ENCODE results near the gene SLC2A3.

- TF ChIP-seq CTCF (IDR thresholded peaks at IDR 0.05): no peak
- TF ChIP-seq CREM (CRISPR knock-in tag; IDR thresholded peaks at IDR 0.05): no peak
- TF ChIP-seq USF2 (CRISPR knock-in tag; IDR thresholded peaks at IDR 0.05): no peak
Measured at GRCh38 chr12:7984900-7985299, 48.9 kb upstream of the SLC2A3 start.

All from WTC11 (cell line).